ENCODE data around the gene LRMDA.

DNA sequence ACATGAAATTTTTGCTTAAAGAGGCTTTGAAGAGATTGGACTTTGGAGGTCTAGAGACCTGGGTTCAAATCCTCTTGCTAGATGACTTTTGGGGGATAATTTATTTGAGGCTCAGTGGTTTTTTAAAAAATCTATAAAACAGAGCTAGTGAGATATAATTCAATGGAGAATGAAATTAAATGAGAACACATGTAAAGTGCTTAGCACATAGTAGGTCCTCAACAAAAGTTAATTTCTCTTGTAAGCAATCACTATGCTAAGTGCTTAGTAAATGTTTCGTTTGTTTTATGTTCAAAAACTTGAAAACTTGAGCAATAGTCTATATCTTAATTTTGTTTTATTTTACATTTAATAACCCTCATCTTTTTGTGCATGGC is 64.8 kb downstream of the LRMDA start:
- TF ChIP-seq, protein P1, sequence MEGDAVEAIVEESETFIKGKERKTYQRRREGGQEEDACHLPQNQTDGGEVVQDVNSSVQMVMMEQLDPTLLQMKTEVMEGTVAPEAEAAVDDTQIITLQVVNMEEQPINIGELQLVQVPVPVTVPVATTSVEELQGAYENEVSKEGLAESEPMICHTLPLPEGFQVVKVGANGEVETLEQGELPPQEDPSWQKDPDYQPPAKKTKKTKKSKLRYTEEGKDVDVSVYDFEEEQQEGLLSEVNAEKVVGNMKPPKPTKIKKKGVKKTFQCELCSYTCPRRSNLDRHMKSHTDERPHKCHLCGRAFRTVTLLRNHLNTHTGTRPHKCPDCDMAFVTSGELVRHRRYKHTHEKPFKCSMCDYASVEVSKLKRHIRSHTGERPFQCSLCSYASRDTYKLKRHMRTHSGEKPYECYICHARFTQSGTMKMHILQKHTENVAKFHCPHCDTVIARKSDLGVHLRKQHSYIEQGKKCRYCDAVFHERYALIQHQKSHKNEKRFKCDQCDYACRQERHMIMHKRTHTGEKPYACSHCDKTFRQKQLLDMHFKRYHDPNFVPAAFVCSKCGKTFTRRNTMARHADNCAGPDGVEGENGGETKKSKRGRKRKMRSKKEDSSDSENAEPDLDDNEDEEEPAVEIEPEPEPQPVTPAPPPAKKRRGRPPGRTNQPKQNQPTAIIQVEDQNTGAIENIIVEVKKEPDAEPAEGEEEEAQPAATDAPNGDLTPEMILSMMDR (tag by site-specific recombination; IDR thresholded peaks at IDR 0.05) = no peak
- TF ChIP-seq HOXA7 (CRISPR knock-in tag; IDR thresholded peaks at IDR 0.05; ENCODE audit: borderline replicate concordance) (no peak), ZNF114 (tag by site-specific recombination; IDR thresholded peaks at IDR 0.05) (no peak), ZNF398 (tag by site-specific recombination; IDR thresholded peaks at IDR 0.05) (no peak), GLI2 (tag by site-specific recombination; IDR thresholded peaks at IDR 0.05; ENCODE audit: borderline replicate concordance, low read depth) (no peak), ZNF121 (tag by site-specific recombination; IDR thresholded peaks at IDR 0.05) (no peak), YY1 (tag by site-specific recombination; IDR thresholded peaks at IDR 0.05) (no peak), REST (tag by site-specific recombination; IDR thresholded peaks at IDR 0.05) (no peak), ZNF76 (tag by site-specific recombination; IDR thresholded peaks at IDR 0.05; ENCODE audit: borderline replicate concordance, low read depth) (no peak), ZNF140 (tag by site-specific recombination; IDR thresholded peaks at IDR 0.05) (no peak), ZNF24 (tag by site-specific recombination; IDR thresholded peaks at IDR 0.05) (no peak)
- TF ChIP-seq, protein P2, sequence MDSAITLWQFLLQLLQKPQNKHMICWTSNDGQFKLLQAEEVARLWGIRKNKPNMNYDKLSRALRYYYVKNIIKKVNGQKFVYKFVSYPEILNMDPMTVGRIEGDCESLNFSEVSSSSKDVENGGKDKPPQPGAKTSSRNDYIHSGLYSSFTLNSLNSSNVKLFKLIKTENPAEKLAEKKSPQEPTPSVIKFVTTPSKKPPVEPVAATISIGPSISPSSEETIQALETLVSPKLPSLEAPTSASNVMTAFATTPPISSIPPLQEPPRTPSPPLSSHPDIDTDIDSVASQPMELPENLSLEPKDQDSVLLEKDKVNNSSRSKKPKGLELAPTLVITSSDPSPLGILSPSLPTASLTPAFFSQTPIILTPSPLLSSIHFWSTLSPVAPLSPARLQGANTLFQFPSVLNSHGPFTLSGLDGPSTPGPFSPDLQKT (IDR thresholded peaks at IDR 0.05; ENCODE audit: borderline replicate concordance, low read depth, low read length) = no peak
